Measurements from ENCODE around the gene PRKCG. TPM values are rescaled to one million over a fixed set of nuclear protein-coding genes. Genes with fewer than 3 reads are reported as not detected.
"Not testable (repeated sequence)": the region's sequence is repeated elsewhere in the genome, so short reads cannot be mapped to it uniquely, and the experiment has no call there.

The PRKCG gene
- total RNA-seq, 1 donor from 2014 or later, result not detected

DNA sequence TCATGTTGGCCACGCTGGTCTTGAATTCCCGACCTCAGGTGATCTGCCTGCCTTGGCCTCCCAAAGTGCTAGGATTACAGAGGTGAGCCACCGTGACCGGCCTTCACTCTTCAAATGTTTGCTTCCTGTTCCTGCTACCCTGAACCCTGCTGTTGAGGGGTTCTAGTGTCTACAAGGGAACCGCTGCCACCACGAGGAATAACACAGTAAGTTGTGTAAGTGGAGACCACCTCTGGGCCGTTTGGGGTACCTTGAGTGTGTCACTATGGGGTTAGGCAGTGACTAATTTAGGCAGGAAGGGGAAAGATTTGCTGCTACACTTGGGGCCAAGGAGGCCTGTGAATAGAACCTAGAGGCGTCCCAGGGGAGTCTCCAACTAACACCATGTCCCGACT is 16.5 kb upstream of the PRKCG start:
- Histone ChIP-seq H3K4me3 (ENCODE audit: low read length in 3 of 3) (peak overlapping the region in 2 of 3 donors; percentile 33 to 60), H3K27ac (ENCODE audit: low read depth, low read length) (peak overlapping the region; percentile 90), H3K27me3 (ENCODE audit: control insufficient read depth in 3 of 3, insufficient read depth in 3 of 3, low read length in 3 of 3) (peaks cover 0 to 20% (median 4%) of the 10 kb centered on the region in 3 donors), H3K9ac (ENCODE audit: low read depth in 1 of 3, low read length in 3 of 3) (peak overlapping the region in 2 of 3 donors; percentile 40 to 50), H3K9me3 (ENCODE audit: control insufficient read depth in 3 of 3, low read length in 3 of 3) (no peaks in the 10 kb centered on the region), H3K36me3 (ENCODE audit: control insufficient read depth in 3 of 3, insufficient read depth in 3 of 3, low read length in 3 of 3) (peaks cover 0 to 1% (median 0%) of the 10 kb centered on the region in 3 donors), H3K4me1 (ENCODE audit: control insufficient read depth in 3 of 3, insufficient read depth in 3 of 3, low read length in 3 of 3) (peaks cover 6 to 9% (median 8%) of the 10 kb centered on the region in 3 donors)

DNA sequence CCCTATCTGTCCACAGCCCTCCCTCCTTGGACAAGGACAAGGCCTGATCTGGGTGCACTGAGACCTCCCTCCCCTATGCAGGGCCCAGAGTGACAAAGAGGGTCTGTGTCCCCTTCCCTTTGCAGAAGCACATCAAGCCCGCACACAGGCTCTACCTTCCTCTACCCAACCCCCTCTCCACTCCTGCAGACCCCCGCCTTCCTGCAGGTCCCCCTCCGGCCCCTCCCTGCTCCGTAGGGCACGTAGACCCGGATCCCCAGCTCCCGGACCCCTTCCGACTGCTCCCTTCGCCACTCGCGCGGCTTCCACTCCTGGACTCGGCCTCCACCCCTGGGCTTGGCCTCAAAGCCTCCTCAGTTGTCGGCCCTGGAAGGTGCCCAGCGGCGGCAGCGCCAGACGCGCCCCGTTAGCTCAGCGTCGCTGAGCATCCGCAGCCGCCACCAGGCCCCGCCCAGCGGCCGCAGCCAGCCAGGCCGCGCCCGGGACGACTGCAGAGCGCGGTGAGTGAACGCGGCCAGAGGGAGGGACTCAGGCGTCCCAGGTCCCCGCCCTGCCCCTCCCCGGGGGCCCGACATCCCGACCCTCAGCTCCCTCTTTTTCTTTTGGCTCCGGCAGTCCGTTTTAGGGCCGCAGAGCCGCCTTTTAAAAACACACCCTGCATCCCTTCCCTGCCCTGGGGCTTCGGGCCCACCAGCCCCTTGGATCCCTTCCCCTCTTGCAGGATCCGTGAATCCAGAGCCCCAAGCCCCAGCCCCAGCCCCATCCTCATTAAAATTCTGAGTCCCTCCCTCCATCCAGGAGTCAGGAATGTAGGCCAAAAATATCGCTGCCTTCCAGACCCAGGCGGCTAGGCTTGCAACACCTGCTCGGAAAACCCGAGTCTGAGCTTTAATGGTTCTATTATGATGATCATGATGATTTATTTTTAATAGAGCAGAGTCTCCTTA is 15.8 kb upstream of the PRKCG start:
- Histone ChIP-seq H3K9ac (ENCODE audit: low read depth in 1 of 3, low read length in 3 of 3) (peak overlapping the region; percentile 59 to 77 (median 70)), H3K27ac (ENCODE audit: low read depth, low read length) (peak overlapping the region; percentile 90), H3K4me3 (ENCODE audit: low read length in 3 of 3) (peak overlapping the region; percentile 51 to 65 (median 60)), H3K27me3 (ENCODE audit: control insufficient read depth in 3 of 3, insufficient read depth in 3 of 3, low read length in 3 of 3) (peaks cover 0 to 22% (median 4%) of the 10 kb centered on the region in 3 donors), H3K4me1 (ENCODE audit: control insufficient read depth in 3 of 3, insufficient read depth in 3 of 3, low read length in 3 of 3) (peaks cover 7 to 11% (median 10%) of the 10 kb centered on the region in 3 donors), H3K36me3 (ENCODE audit: control insufficient read depth in 3 of 3, insufficient read depth in 3 of 3, low read length in 3 of 3) (peaks cover 0 to 5% (median 0%) of the 10 kb centered on the region in 3 donors), H3K9me3 (ENCODE audit: control insufficient read depth in 3 of 3, low read length in 3 of 3) (no peaks in the 10 kb centered on the region)

DNA sequence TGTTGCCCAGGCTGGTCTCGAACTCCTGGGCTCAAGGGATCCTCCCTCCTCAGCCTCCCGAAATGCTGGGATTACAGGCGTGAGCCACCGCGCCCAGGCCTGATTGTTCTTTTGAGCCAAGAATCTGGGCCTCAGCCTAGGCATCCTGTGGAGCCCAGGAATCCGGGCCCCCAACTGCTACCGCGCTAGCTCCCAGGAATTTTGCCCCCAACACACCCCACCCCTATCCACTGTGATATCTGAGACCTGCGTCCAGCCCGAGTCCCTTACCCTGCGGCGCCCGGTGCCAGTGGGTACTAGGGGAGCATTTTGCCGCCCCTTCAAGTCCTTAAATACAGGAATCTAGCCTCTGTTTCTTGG is 15.2 kb upstream of the PRKCG start:
- Histone ChIP-seq H3K27ac (ENCODE audit: low read depth, low read length) (peak overlapping the region; percentile 90), H3K9ac (ENCODE audit: low read depth in 1 of 3, low read length in 3 of 3) (peak overlapping the region; percentile 59 to 82 (median 70)), H3K9me3 (ENCODE audit: control insufficient read depth in 3 of 3, low read length in 3 of 3) (no peaks in the 10 kb centered on the region), H3K4me1 (ENCODE audit: control insufficient read depth in 3 of 3, insufficient read depth in 3 of 3, low read length in 3 of 3) (peaks cover 7 to 15% (median 10%) of the 10 kb centered on the region in 3 donors), H3K4me3 (ENCODE audit: low read length in 3 of 3) (peak overlapping the region; percentile 51 to 65 (median 60)), H3K27me3 (ENCODE audit: control insufficient read depth in 3 of 3, insufficient read depth in 3 of 3, low read length in 3 of 3) (peaks cover 0 to 22% (median 4%) of the 10 kb centered on the region in 3 donors), H3K36me3 (ENCODE audit: control insufficient read depth in 3 of 3, insufficient read depth in 3 of 3, low read length in 3 of 3) (peaks cover 0 to 8% (median 0%) of the 10 kb centered on the region in 3 donors)

DNA sequence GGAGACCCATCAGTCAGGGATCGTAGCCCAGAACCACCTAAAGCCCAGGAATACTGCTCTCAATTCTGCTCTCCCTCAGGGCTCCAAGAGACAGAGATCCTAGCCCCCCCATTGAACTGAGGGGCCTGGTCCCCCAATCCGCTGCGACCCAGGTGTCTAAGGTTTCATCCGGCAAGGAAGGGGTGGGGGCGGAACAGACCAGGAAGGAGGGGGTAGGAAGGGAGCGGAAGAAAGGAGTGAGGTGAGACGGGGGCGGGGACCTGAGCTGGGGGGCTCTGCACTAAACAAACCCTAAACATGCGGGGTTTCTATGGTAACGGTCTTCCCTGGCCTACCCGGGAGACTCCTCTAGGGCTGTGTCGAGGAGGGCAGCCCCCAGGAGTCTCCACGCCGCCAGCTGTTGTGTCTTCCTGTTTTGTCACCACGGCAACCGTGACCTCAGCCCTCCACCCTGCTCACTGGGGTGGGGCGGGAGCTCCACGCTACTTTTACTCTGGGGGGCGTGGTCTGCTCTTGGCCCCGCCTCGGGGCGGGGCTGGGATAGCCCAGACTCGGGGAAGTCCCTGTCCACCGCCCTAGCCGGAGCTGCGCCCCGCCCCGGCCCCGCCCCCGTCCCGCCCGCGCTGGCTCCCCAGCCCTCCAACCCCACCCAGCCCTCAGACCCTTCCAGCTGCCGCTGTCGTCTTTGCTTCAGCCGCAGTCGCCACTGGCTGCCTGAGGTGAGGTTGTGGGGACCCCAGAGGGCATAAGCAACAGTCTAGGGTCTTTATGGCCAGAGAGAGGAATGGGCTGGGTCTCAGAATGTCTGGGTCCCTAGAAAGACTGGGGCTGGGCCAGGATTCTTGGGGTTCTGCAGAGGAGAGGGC is 14.5 kb upstream of the PRKCG start, which contains the start of gene MYADM:
Gene MYADM (plus strand): TSS at position 659 of the 866 bp plus-strand sequence. CDS start 5,647 bp downstream, outside the sequence.
- H3K27ac ChIP-seq (ENCODE audit: low read depth, low read length), result peak within 1 kb of the TSS; percentile 90
- peaks cover 7 to 15% (median 10%) of the 10 kb centered on the region in 3 donors for H3K4me1 ChIP-seq (ENCODE audit: control insufficient read depth in 3 of 3, insufficient read depth in 3 of 3, low read length in 3 of 3)

DNA sequence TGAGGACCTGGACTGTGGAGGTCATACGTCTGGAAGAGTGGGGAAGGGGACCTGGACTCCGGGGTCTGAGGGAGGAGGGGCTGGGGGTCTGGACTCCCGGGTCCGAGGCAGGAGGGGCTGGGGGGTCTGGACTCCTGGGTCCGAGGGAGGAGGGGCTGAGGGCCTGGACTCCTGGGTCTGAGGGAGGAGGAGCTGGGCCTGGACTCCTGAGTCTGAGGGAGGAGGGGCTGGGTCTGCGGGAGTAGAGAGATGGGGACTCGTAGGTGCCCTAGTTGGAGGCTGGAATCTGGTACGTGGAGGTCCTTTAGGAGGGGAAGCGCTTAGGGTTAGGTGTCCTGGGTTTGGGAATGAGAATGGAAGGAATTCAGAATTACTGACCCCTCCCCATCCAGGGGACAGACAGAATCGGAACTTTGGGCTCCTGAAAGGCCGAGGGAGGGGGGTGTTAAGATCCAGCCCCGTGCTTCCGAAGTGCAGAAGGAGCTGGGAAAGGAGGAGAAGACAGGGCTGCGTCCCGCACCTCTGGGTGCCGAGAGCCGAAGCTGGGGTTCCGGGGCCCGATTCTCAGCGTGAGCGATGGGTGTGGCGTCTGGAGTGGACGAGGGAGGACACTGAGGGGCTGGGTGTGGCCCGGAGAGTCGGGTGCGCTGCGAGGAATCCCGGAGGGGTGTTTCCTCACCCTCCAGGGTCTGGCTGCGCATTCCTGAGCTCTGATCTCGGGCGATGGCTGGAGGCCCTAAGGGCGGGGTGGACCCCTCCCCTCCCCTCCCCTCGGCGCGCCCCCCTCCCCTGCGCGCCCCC is 13.7 kb upstream of the PRKCG start:
- peaks cover 7 to 15% (median 13%) of the 10 kb centered on the region in 3 donors for H3K4me1 ChIP-seq (ENCODE audit: control insufficient read depth in 3 of 3, insufficient read depth in 3 of 3, low read length in 3 of 3)

More for the DNA sequence above, 14.5 kb upstream of the PRKCG start, which contains the start of gene MYADM:
- Histone ChIP-seq H3K9ac (ENCODE audit: low read depth in 1 of 3, low read length in 3 of 3) (peak within 1 kb of the TSS; percentile 76 to 91 (median 82)), H3K36me3 (ENCODE audit: control insufficient read depth in 3 of 3, insufficient read depth in 3 of 3, low read length in 3 of 3) (peaks cover 0 to 8% (median 0%) of the 10 kb centered on the region in 3 donors), H3K9me3 (ENCODE audit: control insufficient read depth in 3 of 3, low read length in 3 of 3) (no peaks in the 10 kb centered on the region), H3K27me3 (ENCODE audit: control insufficient read depth in 3 of 3, insufficient read depth in 3 of 3, low read length in 3 of 3) (peaks cover 0 to 22% (median 4%) of the 10 kb centered on the region in 3 donors), H3K4me3 (ENCODE audit: low read length in 3 of 3) (peak within 1 kb of the TSS; percentile 74 to 88 (median 78))

GRCh38 chr19:53868892-53869804 is 12.8 kb upstream of the PRKCG start:
- no peaks in the 10 kb centered on the region for H3K9me3 ChIP-seq (ENCODE audit: control insufficient read depth in 3 of 3, low read length in 3 of 3)
- peaks cover 0 to 22% (median 4%) of the 10 kb centered on the region in 3 donors for H3K27me3 ChIP-seq (ENCODE audit: control insufficient read depth in 3 of 3, insufficient read depth in 3 of 3, low read length in 3 of 3)
- H3K4me1 ChIP-seq (ENCODE audit: control insufficient read depth in 3 of 3, insufficient read depth in 3 of 3, low read length in 3 of 3), result peaks cover 11 to 16% (median 15%) of the 10 kb centered on the region in 3 donors
- H3K36me3 ChIP-seq (ENCODE audit: control insufficient read depth in 3 of 3, insufficient read depth in 3 of 3, low read length in 3 of 3), result peaks cover 7 to 10% (median 8%) of the 10 kb centered on the region in 3 donors
- H3K4me3 ChIP-seq (ENCODE audit: low read length in 3 of 3), result peak overlapping the region; percentile 74 to 88 (median 78)
- H3K9ac ChIP-seq (ENCODE audit: low read depth in 1 of 3, low read length in 3 of 3), result peak overlapping the region; percentile 75 to 79 (median 75)
- H3K27ac ChIP-seq (ENCODE audit: low read depth, low read length), result peak overlapping the region; percentile 87

More for the DNA sequence above, 13.7 kb upstream of the PRKCG start:
- Histone ChIP-seq H3K27me3 (ENCODE audit: control insufficient read depth in 3 of 3, insufficient read depth in 3 of 3, low read length in 3 of 3) (peaks cover 0 to 22% (median 4%) of the 10 kb centered on the region in 3 donors), H3K36me3 (ENCODE audit: control insufficient read depth in 3 of 3, insufficient read depth in 3 of 3, low read length in 3 of 3) (peaks cover 0 to 8% (median 0%) of the 10 kb centered on the region in 3 donors), H3K9me3 (ENCODE audit: control insufficient read depth in 3 of 3, low read length in 3 of 3) (no peaks in the 10 kb centered on the region), H3K27ac (ENCODE audit: low read depth, low read length) (peak overlapping the region; percentile 87), H3K9ac (ENCODE audit: low read depth in 1 of 3, low read length in 3 of 3) (peak overlapping the region; percentile 76 to 91 (median 82)), H3K4me3 (ENCODE audit: low read length in 3 of 3) (peak overlapping the region; percentile 74 to 88 (median 78))

GRCh38 chr19:53869805-53870484 is 12.1 kb upstream of the PRKCG start:
- Histone ChIP-seq H3K4me1 (ENCODE audit: control insufficient read depth in 3 of 3, insufficient read depth in 3 of 3, low read length in 3 of 3) (peaks cover 14 to 19% (median 18%) of the 10 kb centered on the region in 3 donors), H3K4me3 (ENCODE audit: low read length in 3 of 3) (peak overlapping the region; percentile 64 to 78 (median 74)), H3K9ac (ENCODE audit: low read depth in 1 of 3, low read length in 3 of 3) (peak overlapping the region in 2 of 3 donors; percentile 75 to 79), H3K27me3 (ENCODE audit: control insufficient read depth in 3 of 3, insufficient read depth in 3 of 3, low read length in 3 of 3) (peaks cover 0 to 22% (median 4%) of the 10 kb centered on the region in 3 donors), H3K27ac (ENCODE audit: low read depth, low read length) (peak overlapping the region; percentile 87), H3K36me3 (ENCODE audit: control insufficient read depth in 3 of 3, insufficient read depth in 3 of 3, low read length in 3 of 3) (peaks cover 10 to 17% (median 10%) of the 10 kb centered on the region in 3 donors)
- not testable (repeated sequence) for H3K9me3 ChIP-seq (ENCODE audit: control insufficient read depth in 3 of 3, low read length in 3 of 3)

DNA sequence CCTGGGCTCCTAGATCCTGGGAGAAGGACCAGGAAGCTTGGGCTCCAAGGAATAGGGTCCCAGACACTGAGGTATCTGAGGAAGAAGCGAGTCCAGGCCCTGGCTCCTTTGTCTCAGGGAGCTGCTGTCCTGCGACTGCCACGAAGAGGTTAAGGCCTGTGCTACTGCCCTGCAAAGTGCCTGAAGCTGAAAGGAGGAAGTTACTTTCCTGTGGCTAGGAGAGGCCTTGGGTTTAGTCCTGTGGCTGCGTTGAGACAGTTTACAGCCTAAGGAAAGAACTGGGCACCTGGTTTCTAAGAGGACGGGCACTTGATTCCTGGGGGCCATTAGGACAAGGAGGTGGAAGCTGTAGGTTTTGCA is 11.5 kb upstream of the PRKCG start:
- peaks cover 10 to 17% (median 10%) of the 10 kb centered on the region in 3 donors for H3K36me3 ChIP-seq (ENCODE audit: control insufficient read depth in 3 of 3, insufficient read depth in 3 of 3, low read length in 3 of 3)
- H3K9me3 ChIP-seq (ENCODE audit: control insufficient read depth in 3 of 3, low read length in 3 of 3), result no peaks in the 10 kb centered on the region
- peak overlapping the region in 2 of 3 donors; percentile 41 to 59 for H3K4me3 ChIP-seq (ENCODE audit: low read length in 3 of 3)
- H3K4me1 ChIP-seq (ENCODE audit: control insufficient read depth in 3 of 3, insufficient read depth in 3 of 3, low read length in 3 of 3), result peaks cover 14 to 19% (median 18%) of the 10 kb centered on the region in 3 donors
- H3K9ac ChIP-seq (ENCODE audit: low read depth in 1 of 3, low read length in 3 of 3), result no peak overlapping the region
- H3K27ac ChIP-seq (ENCODE audit: low read depth, low read length), result no peak overlapping the region
- peaks cover 0 to 21% (median 4%) of the 10 kb centered on the region in 3 donors for H3K27me3 ChIP-seq (ENCODE audit: control insufficient read depth in 3 of 3, insufficient read depth in 3 of 3, low read length in 3 of 3)

Data from skeletal muscle tissue (tissue), 4 donors.